Stimulated activated CD8-positive, alpha-beta memory T cell treated with anti-CD3 and anti-CD28 coated beads, Interleukin-4, amount 100 ng/mL, for 24 hours (primary cell): Measurements from ENCODE around the gene EYA3.

Experiments used
- DNase-seq: peaks from one replicate; pipeline ENCODE4 v3.0.0-alpha.2; 2020; ENCODE audit warnings: low read depth

Gene EYA3

GRCh38 chr1:27936370-27936769 lies 152.0 kb downstream of the EYA3 start:
- no peak for DNase-seq

- DNase-seq = no peak
These were observed 152.7 kb downstream of the EYA3 start for GRCh38 chr1:27935721-27936120.

- DNase-seq = no peak
These were observed 153.4 kb downstream of the EYA3 start, which contains the start of gene SMPDL3B for GRCh38 chr1:27934818-27935549. SMPDL3B (plus strand) TSS chr1:27935000; CDS start chr1:27935184, 184 bp downstream.

GRCh38 chr1:27931759-27932158 lies 156.7 kb downstream of the EYA3 start:
- no peak for DNase-seq

- DNase-seq = no peak
These were observed 157.2 kb downstream of the EYA3 start for GRCh38 chr1:27931184-27931583.

GRCh38 chr1:27928216-27928954 lies 160.0 kb downstream of the EYA3 start:
- no peak for DNase-seq

GRCh38 chr1:27922272-27922671 lies 166.1 kb downstream of the EYA3 start:
- no peak for DNase-seq
